Spleen (tissue), 11 donors: ENCODE measurements around the gene FAM193A. TPM values are rescaled to one million over a fixed set of nuclear protein-coding genes. Genes with fewer than 3 reads are reported as not detected.

Experiments
- DNase-seq: peaks from one replicate; pipeline ENCODE4 v3.0.0-alpha.2; 2020
- H3K27ac ChIP-seq, 8 donors: fragments of 200-600 bp; sonication (generic) in 7 of 8; 1 replicate in 4 of 8; 2 replicates in 4 of 8; pipeline versions ENCODE4 v1.5.0 to v1.8.0; 2016 to 2021; ENCODE audit warnings: inconsistent platforms in 4 of 8, mild to moderate bottlenecking in 4 of 8, moderate library complexity in 1 of 8
- H3K27me3 ChIP-seq, 7 donors: fragments of 200-600 bp; sonication (generic) in 6 of 7; replicated peaks in 1 of 7; 1 replicate in 4 of 7; 2 replicates in 3 of 7; pipeline versions ENCODE4 v1.5.0 to v1.8.0; 2016 to 2021; ENCODE audit warnings: inconsistent platforms in 3 of 7, mild to moderate bottlenecking in 1 of 7
- H3K36me3 ChIP-seq, 6 donors: fragments of 200-600 bp; sonication (generic) in 5 of 6; 1 replicate in 4 of 6; 2 replicates in 2 of 6; pipeline versions ENCODE4 v1.5.0 to v1.8.0; 2016 to 2021; ENCODE audit warnings: inconsistent platforms in 2 of 6
- H3K4me1 ChIP-seq, 6 donors: fragments of 200-600 bp; sonication (generic) in 5 of 6; 1 replicate in 3 of 6; 2 replicates in 3 of 6; pipeline versions ENCODE4 v1.5.0 to v1.8.0; 2016 to 2021; ENCODE audit warnings: inconsistent platforms in 3 of 6
- H3K4me3 ChIP-seq, 8 donors: fragments of 200-600 bp; sonication (generic) in 7 of 8; 1 replicate in 4 of 8; 2 replicates in 4 of 8; pipeline versions ENCODE4 v1.5.0 to v1.8.0; 2016 to 2021; ENCODE audit warnings: inconsistent platforms in 4 of 8, mild to moderate bottlenecking in 4 of 8, moderate library complexity in 2 of 8
- H3K9me3 ChIP-seq, 8 donors: fragments of 200-600 bp; sonication (generic) in 7 of 8; 1 replicate in 4 of 8; 2 replicates in 4 of 8; pipeline versions ENCODE4 v1.5.0 to v1.8.0; 2016 to 2021; ENCODE audit warnings: inconsistent platforms in 4 of 8
- CTCF ChIP-seq, 11 experiments: fragments of 200-600 bp in 7 of 11; fragments of 450-650 bp in 4 of 11; sonication (generic) in 4 of 11; IDR thresholded peaks in 8 of 11; conservative IDR thresholded peaks in 3 of 11; 1 replicate in 7 of 11; 2 replicates in 4 of 11; pipeline versions ENCODE4 v1.4.0 to v1.8.0; 2016 to 2021; ENCODE audit warnings: antibody characterized with exemption in 11 of 11, inconsistent platforms in 4 of 11, mild to moderate bottlenecking in 1 of 11
- POLR2A ChIP-seq, 3 donors: fragments of 450-650 bp; IDR thresholded peaks; one replicate each; pipeline ENCODE4 v1.5.1; 2017; ENCODE audit warnings: antibody characterized with exemption in 3 of 3, mild to moderate bottlenecking in 1 of 3
- POLR2AphosphoS5 ChIP-seq, 3 donors: sonication (generic); formaldehyde crosslinking; IDR thresholded peaks; one replicate each; pipeline ENCODE4 v1.5.1; 2017; ENCODE audit warnings: antibody characterized with exemption in 3 of 3
- WGBS, 5 donors: extraction: QIAGEN DNeasy Blood & Tissue Kit in 3 of 5; methylation state at CpG; one replicate each; pipeline versions ENCODE4 v1.1.5 to v1.1.7; 2013 to 2018; 5-methylcytosine and 5-hydroxymethylcytosine counted together
- intact Hi-C: fragments of 100-400 bp; cut with DNase I; formaldehyde crosslinking; loops from one replicate; pipeline ENCODE4 v1.15.0; 2023; ENCODE audit warnings: low total_unique reads
- polyA plus RNA-seq, 3 donors: library from polyadenylated mRNA; stranded (reverse); fragments of 200-250 nt; gene quantifications; one replicate each; pipeline ENCODE4 v1.2.1, GENCODE V29; 2013
- total RNA-seq, 7 donors: library from RNA; depleted of rRNA in 3 of 7; stranded (reverse); fragments of >200 nt in 3 of 7; fragmentation: NEBNext Ultra II Directional in 4 of 7; extraction: Animal tissue kit (Norgen Biotek cat#: 25700) in 4 of 7; gene quantifications; one replicate each; pipeline versions ENCODE4 v1.1.0 to v1.2.1, GENCODE V29; 2016 to 2021
- donor health status: healthy with polysubstance abuse.
- donor health status: DM: no; HTN: no; CAD: no; lungs with moderate emphysema.
- donor health status: DM: no; HTN: no; CAD: no.
- donor health status: Bipolar disorder and iron deficiency.
- donor health status: healthy.
- donor health status: DM: no; HTN: no; CAD: no.
- donor health status: DM: yes; HTN: yes; CAD: no.

FAM193A gene
- total and polyA plus RNA-seq, 10 donors, result 6.2 to 37.7 (median 31.6) TPM

- no peak overlapping the region for H3K4me3 ChIP-seq
- H3K36me3 ChIP-seq, result peaks cover 0 to 100% (median 60%) of the 10 kb centered on the region in 6 donors
- H3K27me3 ChIP-seq, result no peaks in the 10 kb centered on the region
- H3K4me1 ChIP-seq, result no peaks in the 10 kb centered on the region
- TF ChIP-seq POLR2A (IDR thresholded peaks at IDR 0.05) (no peak), POLR2AphosphoS5 (IDR thresholded peaks at IDR 0.05) (no peak), CTCF (IDR thresholded peaks at IDR 0.05 in 8 of 11, conservative IDR thresholded peaks at IDR 0.05 in 3 of 11) (no peak)
- H3K9me3 ChIP-seq, result no peaks in the 10 kb centered on the region
- WGBS, 5 donors, result 91 to 97% (median 93%) methylated on average over 7 of the region's 7 CpGs
- no peak for DNase-seq
- intact Hi-C loops, result no loop called here
- H3K27ac ChIP-seq, result no peak overlapping the region
Measured at GRCh38 chr4:2638730-2639129, 102.3 kb downstream of the FAM193A start.

DNA sequence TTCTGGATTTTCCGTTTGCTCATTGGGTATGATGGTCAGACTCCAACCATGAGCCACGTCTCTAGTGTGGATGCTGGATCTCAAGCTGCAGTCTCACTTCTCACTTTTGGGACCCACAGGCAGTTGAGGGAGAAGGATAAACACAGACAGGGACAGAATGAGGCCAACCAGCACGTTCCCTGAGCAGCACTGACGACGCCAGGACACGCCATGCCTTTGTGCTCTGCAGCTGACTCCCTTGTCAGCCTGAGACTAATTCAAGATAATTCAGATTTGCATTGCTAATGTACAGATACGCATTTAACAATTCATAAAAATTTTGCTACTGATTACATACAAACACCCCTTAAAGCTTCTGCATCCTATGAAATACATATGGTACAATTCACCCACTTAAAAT, 106.5 kb downstream of the FAM193A start:
- TF ChIP-seq CTCF (IDR thresholded peaks at IDR 0.05 in 8 of 11, conservative IDR thresholded peaks at IDR 0.05 in 3 of 11) (no peak), POLR2AphosphoS5 (IDR thresholded peaks at IDR 0.05) (no peak), POLR2A (IDR thresholded peaks at IDR 0.05) (no peak)
- Histone ChIP-seq H3K4me1 (no peaks in the 10 kb centered on the region), H3K9me3 (no peaks in the 10 kb centered on the region), H3K4me3 (no peak overlapping the region), H3K27ac (no peak overlapping the region), H3K27me3 (no peaks in the 10 kb centered on the region), H3K36me3 (peaks cover 0 to 98% (median 70%) of the 10 kb centered on the region in 6 donors)
- WGBS, 5 donors, result 88 to 94% (median 92%) methylated on average over 7 of the region's 7 CpGs
- intact Hi-C loops, result no loop called here
- no peak for DNase-seq

DNA sequence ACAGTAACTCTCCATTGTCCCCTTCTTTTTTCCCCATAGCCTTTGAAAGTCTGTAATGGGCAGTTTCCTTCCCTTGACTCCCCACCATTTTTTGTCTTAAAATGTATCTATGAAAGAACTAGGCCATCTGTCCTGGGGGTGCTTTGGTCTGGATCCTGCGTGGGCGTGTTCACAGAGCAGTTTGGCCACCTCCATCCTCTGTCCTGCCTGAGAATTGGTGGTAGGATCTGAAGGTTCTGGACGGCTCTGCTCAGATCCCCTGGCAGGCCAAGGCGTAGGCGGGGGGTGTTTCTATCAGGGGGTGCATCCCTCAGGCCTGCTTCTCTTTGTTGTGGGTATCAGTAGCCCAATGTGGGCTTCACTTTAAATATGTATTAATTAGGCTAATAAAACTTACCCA, 107.1 kb downstream of the FAM193A start:
- Histone ChIP-seq H3K36me3 (peaks cover 0 to 98% (median 72%) of the 10 kb centered on the region in 6 donors), H3K4me1 (no peaks in the 10 kb centered on the region), H3K27me3 (no peaks in the 10 kb centered on the region), H3K27ac (no peak overlapping the region), H3K9me3 (no peaks in the 10 kb centered on the region), H3K4me3 (no peak overlapping the region)
- intact Hi-C loops, result no loop called here
- TF ChIP-seq POLR2AphosphoS5 (IDR thresholded peaks at IDR 0.05), result no peak
- TF ChIP-seq POLR2A (IDR thresholded peaks at IDR 0.05), result no peak
- no peak for TF ChIP-seq CTCF (IDR thresholded peaks at IDR 0.05 in 8 of 11, conservative IDR thresholded peaks at IDR 0.05 in 3 of 11)
- 91 to 96% (median 95%) methylated on average over 5 of the region's 5 CpGs for WGBS, 5 donors
- no peak for DNase-seq

DNA sequence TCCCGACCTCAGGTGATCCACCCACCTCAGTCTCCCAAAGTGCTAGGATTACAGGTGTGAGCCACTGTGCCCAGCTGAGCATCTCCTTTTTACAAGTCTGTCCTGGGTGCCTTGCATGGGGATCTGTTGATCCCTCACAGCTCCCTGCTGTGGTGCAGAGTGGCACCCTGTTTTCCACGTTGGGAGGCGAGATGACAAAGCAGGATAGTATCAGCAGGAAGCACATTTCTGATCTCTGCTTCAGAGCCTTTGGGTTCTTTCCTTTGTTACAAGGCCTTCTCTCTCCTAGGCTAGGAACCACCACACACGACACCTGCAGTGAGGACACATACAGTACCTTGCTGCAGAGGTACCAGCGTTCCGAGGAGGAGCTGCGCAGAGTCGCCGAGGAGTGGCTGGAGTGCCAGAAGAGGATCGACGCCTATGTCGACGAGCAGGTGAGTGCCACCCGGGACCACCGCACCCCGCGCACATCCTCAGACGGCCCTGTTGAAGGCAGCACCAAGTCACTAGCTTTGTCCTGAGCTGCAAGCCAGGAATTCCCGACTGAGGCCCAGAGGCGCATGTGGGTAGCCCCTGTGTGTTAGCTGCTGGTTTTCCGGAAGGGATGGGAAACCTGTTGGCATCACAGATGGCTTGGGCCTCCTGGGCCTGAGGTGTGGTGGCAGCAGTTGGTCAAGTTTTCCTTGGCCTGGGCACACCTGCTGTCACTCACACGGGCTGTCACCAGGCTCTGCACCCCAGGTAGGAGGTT, 110.1 kb downstream of the FAM193A start:
- intact Hi-C loops, result no loop called here
- Histone ChIP-seq H3K27ac (no peak overlapping the region), H3K36me3 (peaks cover 0 to 98% (median 72%) of the 10 kb centered on the region in 6 donors), H3K27me3 (no peaks in the 10 kb centered on the region), H3K9me3 (no peaks in the 10 kb centered on the region), H3K4me3 (no peak overlapping the region), H3K4me1 (peaks cover 0 to 3% (median 0%) of the 10 kb centered on the region in 6 donors)
- peak; percentile 61 for DNase-seq
- TF ChIP-seq CTCF (IDR thresholded peaks at IDR 0.05 in 8 of 11, conservative IDR thresholded peaks at IDR 0.05 in 3 of 11) (no peak), POLR2A (IDR thresholded peaks at IDR 0.05) (no peak), POLR2AphosphoS5 (IDR thresholded peaks at IDR 0.05) (peak in 2 of 3 donors; percentile 57 to 73)
- WGBS, 5 donors, result 80 to 86% (median 83%) methylated on average over 20 to 22 of the region's 22 CpGs
